GM19438 (cell line): ENCODE data around the gene CRACDL.
"Not testable (repeated sequence)": the region's sequence is repeated elsewhere in the genome, so short reads cannot be mapped to it uniquely, and the experiment has no call there.

Experiments used
- ATAC-seq: cut with Tn5 transposase; IDR thresholded peaks from one replicate; pipeline ENCODE4 v1.9.1; 2021; ENCODE audit warnings: low read depth; ENCODE audit not compliant: unreplicated experiment

The CRACDL gene

GRCh38 chr2:98893911-98894321, 42.1 kb downstream of the CRACDL start:
- no peak for ATAC-seq

DNA sequence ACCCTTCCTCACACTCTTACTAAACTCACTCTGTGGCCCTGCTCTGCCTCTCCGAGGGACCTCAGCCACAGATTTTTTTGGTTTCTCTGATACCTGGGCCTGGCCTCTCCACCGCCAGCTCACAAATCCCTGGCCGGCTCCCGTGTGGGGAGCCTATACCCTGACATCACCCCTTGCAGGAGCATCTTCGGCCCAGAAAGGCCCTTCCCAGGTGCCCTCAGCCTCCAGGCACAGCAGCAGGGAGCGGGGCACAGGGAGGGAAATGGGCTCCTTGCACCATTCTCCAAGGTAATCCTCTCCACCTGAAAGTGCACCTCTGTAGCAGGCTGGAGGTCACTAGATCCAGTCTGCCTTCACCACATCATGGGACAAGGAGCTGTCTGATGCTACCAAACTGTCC, 43.2 kb downstream of the CRACDL start:
- no peak for ATAC-seq

- ATAC-seq = no peak
These were observed 44.4 kb downstream of the CRACDL start for GRCh38 chr2:98891591-98891990.

- no peak for ATAC-seq
These were observed 49.9 kb downstream of the CRACDL start for GRCh38 chr2:98886066-98886554.

DNA sequence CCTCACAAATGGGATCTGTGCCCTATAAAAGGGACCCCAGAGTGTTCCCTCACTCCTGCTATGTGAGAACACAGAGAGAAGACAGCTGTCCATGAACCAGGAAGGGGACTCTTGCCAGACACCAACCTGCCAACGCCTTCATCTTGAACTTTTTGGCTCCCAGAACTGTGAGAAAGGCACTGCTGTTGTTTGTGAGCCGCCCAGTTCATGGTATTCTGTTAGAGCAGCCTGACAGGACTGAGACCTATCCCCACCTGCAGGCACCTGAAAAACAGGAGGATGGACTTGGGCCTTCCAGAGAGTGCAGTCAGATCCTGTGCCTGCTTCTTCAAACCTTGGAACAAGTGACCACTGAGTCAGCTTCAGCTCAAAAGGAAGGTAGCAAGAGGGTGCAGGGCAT, 51.4 kb downstream of the CRACDL start:
- ATAC-seq = no peak

- no peak for ATAC-seq
These were observed 52.2 kb downstream of the CRACDL start for GRCh38 chr2:98883780-98884211.

GRCh38 chr2:98882971-98883779, 52.9 kb downstream of the CRACDL start:
- no peak for ATAC-seq

- ATAC-seq = no peak
These were observed 53.7 kb downstream of the CRACDL start for GRCh38 chr2:98882368-98882767.

DNA sequence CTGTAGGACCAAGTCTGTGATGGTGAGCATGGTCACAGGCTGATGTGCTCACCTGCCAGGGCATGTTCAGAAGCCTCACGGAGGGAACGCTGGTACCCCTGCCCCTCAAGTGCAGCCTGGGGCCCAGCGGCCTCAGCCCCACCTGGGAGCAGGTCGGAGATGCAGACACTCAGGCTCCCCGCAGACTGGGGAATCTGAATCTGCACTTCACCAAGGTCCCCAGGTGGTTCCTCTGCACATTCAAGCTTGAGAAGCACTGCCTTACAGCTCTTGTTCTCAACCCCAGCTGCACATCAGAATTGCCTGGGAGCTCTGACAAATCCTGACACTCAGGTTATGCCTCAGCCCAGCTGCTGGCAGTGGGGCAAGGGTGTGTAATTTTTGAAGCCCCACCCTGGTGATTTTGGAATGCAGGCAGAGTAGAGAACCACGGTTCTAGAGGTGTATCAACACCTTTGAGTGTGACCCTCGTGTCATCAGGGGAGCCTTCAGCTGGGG, 54.8 kb downstream of the CRACDL start:
- ATAC-seq = no peak

DNA sequence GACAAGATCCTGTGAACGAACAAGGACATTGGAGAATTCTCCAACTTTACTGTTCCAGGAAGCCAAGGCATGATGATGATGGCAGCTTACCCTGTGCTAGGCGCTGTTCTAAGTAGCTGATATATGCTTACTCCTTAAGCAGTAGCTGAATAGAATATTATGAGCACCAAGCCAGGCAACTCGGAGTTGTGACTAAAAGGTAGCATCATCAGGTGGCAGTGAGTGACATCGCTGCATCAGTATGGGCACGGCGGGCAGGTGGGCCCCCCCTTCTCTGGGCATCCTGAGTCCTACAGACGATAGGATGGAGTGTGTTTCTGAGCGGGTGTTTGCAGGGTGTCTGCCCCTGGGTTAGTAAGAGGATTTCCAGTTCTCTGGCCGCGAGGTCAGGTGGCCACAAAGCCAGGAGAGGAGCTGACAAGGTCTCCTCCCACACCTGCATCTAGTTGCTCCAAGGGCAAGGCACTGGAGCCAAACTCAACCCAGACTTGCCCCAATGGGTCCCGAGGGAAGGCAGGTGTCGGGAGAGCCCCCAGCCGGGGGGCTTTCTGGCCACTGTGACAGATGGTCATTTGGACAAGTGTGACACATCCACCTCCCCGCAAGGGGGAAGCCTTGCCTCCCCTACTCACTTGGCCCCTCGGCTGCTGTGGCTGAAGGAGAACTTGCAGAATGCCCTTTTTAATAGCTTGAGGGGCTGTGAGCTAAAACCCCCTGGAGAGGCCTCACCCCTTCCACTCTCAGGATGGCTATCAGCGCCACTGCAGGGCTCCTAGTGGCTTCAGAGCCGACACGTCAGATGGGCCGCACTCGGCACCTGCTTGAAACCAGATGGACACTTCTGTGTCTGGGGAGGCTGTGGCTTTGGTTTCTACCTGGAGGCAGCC, 55.5 kb downstream of the CRACDL start:
- ATAC-seq = no peak

- ATAC-seq = not testable (repeated sequence)
These were observed 58.4 kb downstream of the CRACDL start for GRCh38 chr2:98877658-98878057.

DNA sequence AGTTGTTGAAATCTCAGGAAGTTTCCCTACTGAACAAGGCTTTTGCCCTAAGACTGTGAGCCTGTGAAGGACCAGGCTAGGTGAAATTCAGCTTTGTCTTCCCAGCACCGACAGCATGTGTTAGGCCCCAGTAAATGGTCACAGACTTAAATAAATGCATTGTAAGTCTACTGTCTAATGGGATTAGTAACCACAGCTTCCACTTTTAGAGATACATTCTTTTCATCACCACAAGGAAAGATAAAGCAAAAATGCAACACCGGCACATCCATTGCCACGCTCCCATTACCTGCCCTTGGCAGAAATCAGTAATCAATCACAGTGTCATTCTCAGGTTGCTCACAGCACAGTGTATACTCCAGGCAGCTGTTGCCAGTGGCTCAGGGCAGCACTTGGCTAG, 59.3 kb downstream of the CRACDL start:
- ATAC-seq = no peak

DNA sequence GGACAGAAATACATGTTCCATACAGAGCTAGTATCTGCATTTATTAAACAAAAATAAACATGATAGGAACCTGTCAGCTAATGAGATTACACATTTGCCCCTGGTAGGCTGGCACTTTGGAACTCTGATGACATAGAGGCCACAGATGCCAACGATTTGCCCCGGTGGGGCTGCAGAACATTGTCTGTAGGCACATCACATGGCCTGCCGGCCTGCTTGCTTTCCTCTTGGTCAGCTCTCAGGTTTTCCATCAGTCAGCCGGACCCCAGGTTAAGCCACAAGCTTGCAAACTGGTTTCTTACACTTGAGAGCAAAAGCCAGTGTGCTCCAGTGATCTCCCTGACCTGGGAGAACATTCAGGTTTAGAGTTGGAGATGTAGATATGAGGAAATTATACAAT, 60.3 kb downstream of the CRACDL start:
- no peak for ATAC-seq

DNA sequence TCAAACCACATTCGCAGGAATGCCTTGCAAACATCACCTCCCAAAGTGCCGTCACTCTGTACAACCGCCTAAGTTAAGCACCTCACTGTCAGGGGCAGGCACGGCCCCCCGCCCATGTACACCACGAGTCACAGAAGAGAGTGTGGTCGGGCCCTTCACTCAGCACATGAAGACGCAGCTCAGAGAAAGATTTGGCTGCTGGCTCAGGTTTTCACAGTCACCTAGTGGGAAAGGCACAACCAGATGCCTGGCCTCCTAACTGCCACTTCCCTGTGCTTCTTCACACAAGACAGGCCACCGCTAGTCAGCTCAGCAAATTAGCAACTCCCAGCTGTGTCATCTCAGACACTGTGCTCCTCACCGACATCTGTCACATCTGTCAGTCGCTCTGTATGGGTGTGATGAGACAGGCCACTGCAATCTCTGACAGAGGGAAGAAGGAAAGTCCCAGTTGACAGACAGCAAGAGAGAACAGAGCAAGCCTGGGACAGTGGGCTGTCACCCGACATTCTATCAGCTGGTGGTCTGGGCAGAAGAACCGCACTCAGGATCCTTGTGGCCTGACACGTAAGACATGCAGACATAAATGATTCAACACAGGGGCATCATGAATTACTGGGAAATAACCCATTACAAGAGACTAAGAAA, 60.8 kb downstream of the CRACDL start:
- ATAC-seq = no peak

GRCh38 chr2:98874186-98874689, 61.8 kb downstream of the CRACDL start:
- ATAC-seq = no peak

GRCh38 chr2:98872526-98872925, 63.5 kb downstream of the CRACDL start:
- no peak for ATAC-seq

- ATAC-seq = no peak
These were observed 64.5 kb downstream of the CRACDL start for GRCh38 chr2:98871506-98871905.

- ATAC-seq = no peak
These were observed 65.4 kb downstream of the CRACDL start for GRCh38 chr2:98870516-98871158.

GRCh38 chr2:98869870-98870269, 66.2 kb downstream of the CRACDL start:
- ATAC-seq = no peak

DNA sequence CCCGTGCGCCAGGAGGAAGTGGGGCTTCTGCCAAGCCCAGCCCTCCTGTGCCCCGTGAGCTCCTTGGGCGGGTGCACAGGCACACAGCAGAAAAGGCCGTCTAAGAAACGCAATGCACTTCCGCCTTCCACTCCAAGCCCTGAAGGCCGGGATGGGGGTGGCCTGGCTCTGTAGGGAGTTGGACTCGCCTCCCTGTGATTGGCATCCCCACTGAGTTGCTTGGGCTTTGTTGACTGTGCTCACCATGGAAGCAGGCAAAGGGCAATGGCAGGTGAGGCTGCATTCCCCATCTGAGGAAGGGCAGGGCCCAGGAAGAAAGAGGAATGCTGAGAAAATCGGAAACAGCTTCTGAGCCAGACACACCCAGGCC, 66.8 kb downstream of the CRACDL start:
- no peak for ATAC-seq
